ENCODE data around the gene ZNF830. TPM values are rescaled to one million over a fixed set of nuclear protein-coding genes. Genes with fewer than 3 reads are reported as not detected.

The ZNF830 gene
- total RNA-seq, 1 experiment from 2014 or later: 11.1 TPM

DNA sequence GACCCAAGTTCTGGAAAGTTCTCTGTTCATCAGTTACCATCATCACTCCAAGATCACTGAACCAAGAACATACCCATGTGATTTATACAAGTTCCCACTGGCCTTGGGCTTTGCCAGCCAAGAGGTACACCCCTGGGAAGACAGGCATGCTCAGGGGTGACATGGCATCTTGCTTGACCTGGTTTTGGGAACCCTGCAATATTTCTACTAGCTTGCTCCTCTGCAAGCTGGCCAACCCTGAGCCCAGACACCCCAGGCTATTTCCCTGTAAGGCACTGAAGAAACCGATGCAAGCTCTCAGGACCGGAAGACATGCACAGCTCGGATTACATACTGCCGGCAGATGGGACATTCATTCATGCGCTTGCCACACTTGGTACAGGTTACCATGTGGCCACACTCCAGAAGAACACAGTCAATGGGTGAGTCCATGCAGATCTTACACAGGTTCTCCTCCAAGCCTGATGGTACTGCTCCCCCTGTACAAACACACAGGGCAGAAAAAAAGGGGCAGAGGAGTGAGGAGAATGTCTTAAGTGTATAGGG, 50.4 kb downstream of the ZNF830 start:
- DNase-seq (ENCODE audit: low read depth, low spot score) (no peak), ATAC-seq (no peak)
- Histone ChIP-seq H3K4me3 (replicated peaks in 1 of 2; ENCODE audit: low read depth in 1 of 2, low read length in 2 of 2) (no peak overlapping the region), H3K36me3 (ENCODE audit: control insufficient read depth in 1 of 2, insufficient read depth in 2 of 2, low read length in 2 of 2) (peaks cover 4 to 10% of the 10 kb centered on the region in 2 experiments; a peak in 3 of 4 replicates), H3K27me3 (ENCODE audit: insufficient read depth, low read length) (no peaks in the 10 kb centered on the region), H3K9me3 (ENCODE audit: control insufficient read depth in 1 of 2, insufficient read depth in 1 of 2, low read depth in 1 of 2, low read length in 2 of 2) (no peaks in the 10 kb centered on the region), H3K9ac (ENCODE audit: low read length) (no peak overlapping the region), H3K79me2 (ENCODE audit: insufficient read depth, low read length) (no peaks in the 10 kb centered on the region), H3K27ac (ENCODE audit: low read depth, low read length) (no peak overlapping the region), H2AFZ (ENCODE audit: low read depth, low read length, poor library complexity, severe bottlenecking) (no peak overlapping the region), H4K20me1 (ENCODE audit: insufficient read depth) (no peaks in the 10 kb centered on the region), H3K9me2 (ENCODE audit: insufficient read depth) (no peaks in the 10 kb centered on the region), H3K4me2 (ENCODE audit: low read length) (no peak overlapping the region), H3K4me1 (ENCODE audit: control insufficient read depth in 1 of 2, insufficient read depth in 2 of 2, low read length in 2 of 2) (no peaks in the 10 kb centered on the region)
- TF ChIP-seq ZFX (IDR thresholded peaks at IDR 0.05): no peak
- intact Hi-C loops (cut with micrococcal nuclease): no loop called here
- ChIA-PET POLR2A (no interaction called here), RAD21 (ENCODE audit: low non-redundant PET in 1 of 2, low total read pairs in 2 of 2, uncharacterized antibody in 2 of 2, unreplicated experiment in 2 of 2) (no interaction called here), CTCF (no interaction called here)
- no TSS peak for BruUV-seq (replicated peaks)

Other genes starting within 250 kb of the ZNF830 start
- 1.1 TPM for gene CCT6B, start 80 bp upstream of the ZNF830 start, total RNA-seq (2021; ENCODE audit: unreplicated experiment)
- gene LIG3, start 19.0 kb downstream of the ZNF830 start, total RNA-seq (2021; ENCODE audit: unreplicated experiment): 49.4 TPM
- gene RFFL, start 102.2 kb downstream of the ZNF830 start, total RNA-seq (2021; ENCODE audit: unreplicated experiment): 40.3 TPM
- 12.9 TPM for gene RAD51D, start 158.3 kb downstream of the ZNF830 start, total RNA-seq (2021; ENCODE audit: unreplicated experiment)
- not detected for gene FNDC8, start 160.1 kb downstream of the ZNF830 start, total RNA-seq (2021; ENCODE audit: unreplicated experiment)
- gene NLE1, start 180.8 kb downstream of the ZNF830 start, total RNA-seq (2021; ENCODE audit: unreplicated experiment): 55.5 TPM
- gene UNC45B, start 186.3 kb downstream of the ZNF830 start, total RNA-seq (2021; ENCODE audit: unreplicated experiment): not detected
- gene SLC35G3, start 232.9 kb downstream of the ZNF830 start, total RNA-seq (2021; ENCODE audit: unreplicated experiment): not detected